Stomach (tissue), 9 donors: ENCODE results near the gene NINL. TPM values are rescaled to one million over a fixed set of nuclear protein-coding genes. Genes with fewer than 3 reads are reported as not detected.

Experiments used
- DNase-seq, 2 donors: peaks; one replicate each; pipeline versions ENCODE4 v3.0.0 to v3.0.0-alpha.2; 2013 to 2019
- H3K27ac ChIP-seq, 5 donors: fragments of 200-600 bp in 4 of 5; sonication (generic) in 4 of 5; one replicate each; pipeline ENCODE4 v1.5.1; 2013 to 2019; ENCODE audit warnings: mild to moderate bottlenecking in 1 of 5, moderate library complexity in 1 of 5
- H3K27me3 ChIP-seq, 3 donors: fragments of 200-600 bp; sonication (generic); one replicate each; pipeline ENCODE4 v1.5.1; 2017 to 2019; ENCODE audit warnings: mixed run types in 1 of 3
- H3K36me3 ChIP-seq, 4 donors: fragments of 200-600 bp; sonication (generic); 1 replicate in 3 of 4; 2 replicates in 1 of 4; pipeline ENCODE4 v1.5.1; 2016 to 2019
- H3K4me1 ChIP-seq, 4 donors: fragments of 200-600 bp; sonication (generic); one replicate each; pipeline ENCODE4 v1.5.1; 2016 to 2019
- H3K4me3 ChIP-seq, 4 donors: fragments of 200-600 bp; sonication (generic) in 3 of 4; one replicate each; pipeline ENCODE4 v1.5.1; 2016 to 2019; ENCODE audit warnings: mild to moderate bottlenecking in 1 of 4
- H3K9me3 ChIP-seq, 4 donors: fragments of 200-600 bp; sonication (generic); one replicate each; pipeline ENCODE4 v1.5.1; 2016 to 2019
- CTCF ChIP-seq, 7 experiments: fragments of 450-650 bp in 4 of 7; fragments of 200-600 bp in 3 of 7; sonication (generic) in 3 of 7; IDR thresholded peaks; one replicate each; pipeline ENCODE4 v1.5.1; 2016 to 2019; ENCODE audit warnings: antibody characterized with exemption in 7 of 7, control low read depth in 2 of 7, mild to moderate bottlenecking in 1 of 7
- EP300 ChIP-seq: sonication (generic); formaldehyde crosslinking; IDR thresholded peaks from one replicate; pipeline ENCODE4 v1.6.1; 2017; ENCODE audit warnings: antibody characterized with exemption
- POLR2A ChIP-seq, 4 donors: fragments of 450-650 bp; IDR thresholded peaks; one replicate each; pipeline ENCODE4 v1.6.1; 2016; ENCODE audit warnings: antibody characterized with exemption in 4 of 4, control low read depth in 2 of 4, mild to moderate bottlenecking in 1 of 4, moderate library complexity in 1 of 4
- POLR2AphosphoS5 ChIP-seq, 3 donors: sonication (generic); formaldehyde crosslinking; IDR thresholded peaks; one replicate each; pipeline ENCODE4 v1.6.1; 2016; ENCODE audit warnings: antibody characterized with exemption in 3 of 3
- WGBS, 5 donors: extraction: QIAGEN DNeasy Blood & Tissue Kit in 3 of 5; methylation state at CpG; one replicate each; pipeline versions ENCODE4 v1.1.5 to v1.1.7; 2013 to 2018; 5-methylcytosine and 5-hydroxymethylcytosine counted together
- intact Hi-C: fragments of 100-400 bp; cut with DNase I; formaldehyde crosslinking; loops from one replicate; pipeline ENCODE4 v1.15.1; 2023; ENCODE audit warnings: low total_unique reads
- polyA plus RNA-seq, 3 donors: library from polyadenylated mRNA; stranded (reverse); fragments of 200-250 nt; gene quantifications; one replicate each; pipeline ENCODE4 v1.2.3, GENCODE V29; 2013
- total RNA-seq, 5 donors: library from RNA; depleted of rRNA; stranded (reverse); fragments of >200 nt; gene quantifications; one replicate each; pipeline versions ENCODE4 v1.1.0 to v1.2.3, GENCODE V29; 2014 to 2016
- donor health status: healthy with polysubstance abuse.
- donor health status: Bipolar disorder and iron deficiency.
- donor health status: healthy.

Gene NINL
- total and polyA plus RNA-seq, 8 donors, result 3.1 to 34.8 (median 11.5) TPM

- Histone ChIP-seq H3K36me3 (peaks cover 14 to 95% (median 90%) of the 10 kb centered on the region in 4 donors), H3K4me1 (no peaks in the 10 kb centered on the region), H3K27me3 (no peaks in the 10 kb centered on the region), H3K4me3 (no peak overlapping the region), H3K27ac (no peak overlapping the region), H3K9me3 (no peaks in the 10 kb centered on the region)
- WGBS, 5 donors, result 81 to 87% (median 86%) methylated on average over 13 of the region's 13 CpGs
- no peak for TF ChIP-seq POLR2AphosphoS5 (IDR thresholded peaks at IDR 0.05)
- TF ChIP-seq POLR2A (IDR thresholded peaks at IDR 0.05), result no peak
- TF ChIP-seq EP300, result no peak
- TF ChIP-seq CTCF (IDR thresholded peaks at IDR 0.05), result no peak
- intact Hi-C loops, result no loop called here
- DNase-seq, result no peak
These were observed 120.7 kb downstream of the NINL start for GRCh38 chr20:25464501-25465242.

GRCh38 chr20:25461786-25462545, 123.4 kb downstream of the NINL start:
- Histone ChIP-seq H3K9me3 (no peaks in the 10 kb centered on the region), H3K36me3 (peaks cover 6 to 96% (median 72%) of the 10 kb centered on the region in 4 donors), H3K4me1 (no peaks in the 10 kb centered on the region), H3K27ac (no peak overlapping the region), H3K27me3 (no peaks in the 10 kb centered on the region), H3K4me3 (no peak overlapping the region)
- no peak for DNase-seq
- intact Hi-C loops, result no loop called here
- TF ChIP-seq POLR2AphosphoS5 (IDR thresholded peaks at IDR 0.05), result no peak
- no peak for TF ChIP-seq CTCF (IDR thresholded peaks at IDR 0.05)
- TF ChIP-seq POLR2A (IDR thresholded peaks at IDR 0.05), result no peak
- no peak for TF ChIP-seq EP300
- WGBS, 5 donors, result 76 to 89% (median 83%) methylated on average over 18 of the region's 18 CpGs

- H3K4me1 ChIP-seq, result no peaks in the 10 kb centered on the region
- no peak overlapping the region for H3K27ac ChIP-seq
- TF ChIP-seq EP300, result no peak
- no peak for TF ChIP-seq POLR2AphosphoS5 (IDR thresholded peaks at IDR 0.05)
- TF ChIP-seq CTCF (IDR thresholded peaks at IDR 0.05), result no peak
- TF ChIP-seq POLR2A (IDR thresholded peaks at IDR 0.05), result no peak
- H3K27me3 ChIP-seq, result no peaks in the 10 kb centered on the region
- H3K9me3 ChIP-seq, result no peaks in the 10 kb centered on the region
- intact Hi-C loops, result no loop called here
- H3K4me3 ChIP-seq, result no peak overlapping the region
- DNase-seq, result no peak
- peaks cover 4 to 96% (median 65%) of the 10 kb centered on the region in 4 donors for H3K36me3 ChIP-seq
- 81 to 95% (median 84%) methylated on average over 6 to 9 of the region's 9 CpGs for whole genome bisulfite sequencing, 5 donors
These were observed 124.1 kb downstream of the NINL start for GRCh38 chr20:25461281-25461650.

GRCh38 chr20:25460566-25461280, 124.6 kb downstream of the NINL start:
- H3K4me1 ChIP-seq, result no peaks in the 10 kb centered on the region

More at GRCh38 chr20:25460566-25461280, 124.6 kb downstream of the NINL start:
- peaks cover under 1 to 95% (median 61%) of the 10 kb centered on the region in 4 donors for H3K36me3 ChIP-seq
- intact Hi-C loops, result no loop called here
- H3K4me3 ChIP-seq, result no peak overlapping the region
- H3K9me3 ChIP-seq, result no peaks in the 10 kb centered on the region
- no peak for TF ChIP-seq POLR2AphosphoS5 (IDR thresholded peaks at IDR 0.05)
- no peak for TF ChIP-seq POLR2A (IDR thresholded peaks at IDR 0.05)
- no peak for TF ChIP-seq EP300
- TF ChIP-seq CTCF (IDR thresholded peaks at IDR 0.05), result no peak
- WGBS, 5 donors, result 83 to 91% (median 88%) methylated on average over 15 to 19 of the region's 19 CpGs
- H3K27ac ChIP-seq, result no peak overlapping the region
- H3K27me3 ChIP-seq, result no peaks in the 10 kb centered on the region
- no peak for DNase-seq
